ENCODE data around the gene CELA1. TPM values are rescaled to one million over a fixed set of nuclear protein-coding genes. Genes with fewer than 3 reads are reported as not detected.

The CELA1 gene
- total RNA-seq, 1 donor from 2014 or later: not detected

- Mint-ChIP-seq H3K4me3 (ENCODE audit: unreplicated experiment) (no peak overlapping the region), H3K9me3 (ENCODE audit: unreplicated experiment) (no peaks in the 10 kb centered on the region), H3K27me3 (ENCODE audit: low read depth, unreplicated experiment) (no peaks in the 10 kb centered on the region), H3K27ac (ENCODE audit: unreplicated experiment) (no peak overlapping the region), H3K4me1 (ENCODE audit: low read depth, unreplicated experiment) (peaks cover 41% of the 10 kb centered on the region), H3K36me3 (ENCODE audit: low read depth, unreplicated experiment) (no peaks in the 10 kb centered on the region)
- Histone ChIP-seq H3K79me2 (ENCODE audit: insufficient read depth, low read length) (no peaks in the 10 kb centered on the region), H3K9ac (ENCODE audit: low read length) (no peak overlapping the region), H3K27ac (ENCODE audit: low read depth, low read length) (no peak overlapping the region), H3K4me1 (ENCODE audit: insufficient read depth, low read length) (peaks cover 44% of the 10 kb centered on the region), H3K36me3 (ENCODE audit: insufficient read depth, low read length) (no peaks in the 10 kb centered on the region), H3K9me3 (ENCODE audit: insufficient read depth, low read depth, low read length) (no peaks in the 10 kb centered on the region), H3K4me3 (ENCODE audit: insufficient read depth, low read depth, low read length) (no peak overlapping the region), H4K20me1 (ENCODE audit: insufficient read depth, low read length) (no peaks in the 10 kb centered on the region), H3K4me2 (ENCODE audit: low read length) (peak overlapping the region; percentile 51), H2AFZ (ENCODE audit: low read depth, low read length) (peak overlapping the region; percentile 13), H3K27me3 (ENCODE audit: insufficient read depth, low read length) (no peaks in the 10 kb centered on the region)
- TF ChIP-seq EZH2 (IDR thresholded peaks at IDR 0.05; ENCODE audit: insufficient read depth, low read length) (no peak), CTCF (IDR thresholded peaks at IDR 0.05; ENCODE audit: insufficient read depth, low read depth, low read length) (no peak)
- DNase-seq (ENCODE audit: low read depth) (peak; percentile 62), FAIRE-seq (no peak)
These were observed 43.0 kb upstream of the CELA1 start for GRCh38 chr12:51389302-51389999.

GRCh38 chr12:51388846-51389245 is 42.4 kb upstream of the CELA1 start:
- no peak for TF ChIP-seq CTCF (IDR thresholded peaks at IDR 0.05; ENCODE audit: insufficient read depth, low read depth, low read length)
- TF ChIP-seq EZH2 (IDR thresholded peaks at IDR 0.05; ENCODE audit: insufficient read depth, low read length): no peak
- Histone ChIP-seq H3K4me2 (ENCODE audit: low read length) (peak overlapping the region; percentile 51), H3K36me3 (ENCODE audit: insufficient read depth, low read length) (no peaks in the 10 kb centered on the region), H3K4me1 (ENCODE audit: insufficient read depth, low read length) (peaks cover 40% of the 10 kb centered on the region), H3K27me3 (ENCODE audit: insufficient read depth, low read length) (no peaks in the 10 kb centered on the region), H4K20me1 (ENCODE audit: insufficient read depth, low read length) (no peaks in the 10 kb centered on the region), H2AFZ (ENCODE audit: low read depth, low read length) (no peak overlapping the region), H3K4me3 (ENCODE audit: insufficient read depth, low read depth, low read length) (no peak overlapping the region), H3K9me3 (ENCODE audit: insufficient read depth, low read depth, low read length) (no peaks in the 10 kb centered on the region), H3K9ac (ENCODE audit: low read length) (no peak overlapping the region), H3K27ac (ENCODE audit: low read depth, low read length) (no peak overlapping the region), H3K79me2 (ENCODE audit: insufficient read depth, low read length) (no peaks in the 10 kb centered on the region)
- Mint-ChIP-seq H3K4me1 (ENCODE audit: low read depth, unreplicated experiment) (peaks cover 38% of the 10 kb centered on the region), H3K27ac (ENCODE audit: unreplicated experiment) (no peak overlapping the region), H3K27me3 (ENCODE audit: low read depth, unreplicated experiment) (peaks cover 2% of the 10 kb centered on the region), H3K36me3 (ENCODE audit: low read depth, unreplicated experiment) (no peaks in the 10 kb centered on the region), H3K4me3 (ENCODE audit: unreplicated experiment) (no peak overlapping the region), H3K9me3 (ENCODE audit: unreplicated experiment) (no peaks in the 10 kb centered on the region)
- DNase-seq (ENCODE audit: low read depth): no peak
- FAIRE-seq: no peak
